ENCODE results near the gene BACE1. TPM values are rescaled to one million over a fixed set of nuclear protein-coding genes. Genes with fewer than 3 reads are reported as not detected.
"Not testable (repeated sequence)": the region's sequence is repeated elsewhere in the genome, so short reads cannot be mapped to it uniquely, and the experiment has no call there.

The BACE1 gene
- total RNA-seq, 1 donor from 2014 or later = 17.2 TPM

- DNase-seq (ENCODE audit: low read depth) = peak; percentile 77
- H3K36me3 ChIP-seq (ENCODE audit: control insufficient read depth, insufficient read depth, low read length) = no peaks in the 10 kb centered on the region
Observed at GRCh38 chr11:117281159-117281558, 34.9 kb downstream of the BACE1 start.

GRCh38 chr11:117279711-117280376 is 36.2 kb downstream of the BACE1 start:
- no peak for TF ChIP-seq CTCF (IDR thresholded peaks at IDR 0.05; ENCODE audit: insufficient read depth, low read length, poor library complexity, severe bottlenecking)
- no peak for DNase-seq (ENCODE audit: low read depth)
- Histone ChIP-seq H3K4me3 (ENCODE audit: low read depth, low read length) (no peak overlapping the region), H3K27me3 (ENCODE audit: control insufficient read depth, insufficient read depth, low read length) (no peaks in the 10 kb centered on the region), H3K36me3 (ENCODE audit: control insufficient read depth, insufficient read depth, low read length) (no peaks in the 10 kb centered on the region)

More at GRCh38 chr11:117281159-117281558, 34.9 kb downstream of the BACE1 start:
- Histone ChIP-seq H3K4me3 (ENCODE audit: low read depth, low read length) (no peak overlapping the region), H3K27me3 (ENCODE audit: control insufficient read depth, insufficient read depth, low read length) (no peaks in the 10 kb centered on the region)
- no peak for TF ChIP-seq CTCF (IDR thresholded peaks at IDR 0.05; ENCODE audit: insufficient read depth, low read length, poor library complexity, severe bottlenecking)

- no peaks in the 10 kb centered on the region for H3K27me3 ChIP-seq (ENCODE audit: control insufficient read depth, insufficient read depth, low read length)
- TF ChIP-seq CTCF (IDR thresholded peaks at IDR 0.05; ENCODE audit: insufficient read depth, low read length, poor library complexity, severe bottlenecking) = no peak
- DNase-seq (ENCODE audit: low read depth) = no peak
Observed at GRCh38 chr11:117278347-117278746, 37.7 kb downstream of the BACE1 start.

GRCh38 chr11:117273550-117274289 is 42.3 kb downstream of the BACE1 start:
- Histone ChIP-seq H3K4me3 (ENCODE audit: low read depth, low read length) (no peak overlapping the region), H3K27me3 (ENCODE audit: control insufficient read depth, insufficient read depth, low read length) (no peaks in the 10 kb centered on the region), H3K36me3 (ENCODE audit: control insufficient read depth, insufficient read depth, low read length) (no peaks in the 10 kb centered on the region)
- TF ChIP-seq CTCF (IDR thresholded peaks at IDR 0.05; ENCODE audit: insufficient read depth, low read length, poor library complexity, severe bottlenecking) = no peak
- no peak for DNase-seq (ENCODE audit: low read depth)

More at GRCh38 chr11:117278347-117278746, 37.7 kb downstream of the BACE1 start:
- Histone ChIP-seq H3K36me3 (ENCODE audit: control insufficient read depth, insufficient read depth, low read length) (no peaks in the 10 kb centered on the region), H3K4me3 (ENCODE audit: low read depth, low read length) (no peak overlapping the region)

- H3K36me3 ChIP-seq (ENCODE audit: control insufficient read depth, insufficient read depth, low read length); H3K4me3 ChIP-seq (ENCODE audit: low read depth, low read length); H3K27me3 ChIP-seq (ENCODE audit: control insufficient read depth, insufficient read depth, low read length); DNase-seq (ENCODE audit: low read depth): not testable (repeated sequence)
Observed at GRCh38 chr11:117272175-117272574, 43.9 kb downstream of the BACE1 start.

- no peak for DNase-seq (ENCODE audit: low read depth)
- no peaks in the 10 kb centered on the region for H3K27me3 ChIP-seq (ENCODE audit: control insufficient read depth, insufficient read depth, low read length)
- H3K4me3 ChIP-seq (ENCODE audit: low read depth, low read length) = no peak overlapping the region
- TF ChIP-seq CTCF (IDR thresholded peaks at IDR 0.05; ENCODE audit: insufficient read depth, low read length, poor library complexity, severe bottlenecking) = no peak
- H3K36me3 ChIP-seq (ENCODE audit: control insufficient read depth, insufficient read depth, low read length) = no peaks in the 10 kb centered on the region
Observed at GRCh38 chr11:117271208-117271607, 44.8 kb downstream of the BACE1 start.

Measured in kidney epithelial cell (primary cell).